K562 (cell line): ENCODE measurements around the gene MILR1. TPM values are rescaled to one million over a fixed set of nuclear protein-coding genes. Genes with fewer than 3 reads are reported as not detected.

ENCODE experiments used
- BDP1 ChIP-seq: IDR thresholded peaks from 3 replicates; pipeline ENCODE4 v1.6.1; 2011; ENCODE audit not compliant: insufficient read length, insufficient read depth
- BRCA1 ChIP-seq, 2 experiments: fragments of 450-650 bp in 1 of 2; sonication (generic) in 1 of 2; formaldehyde crosslinking in 1 of 2; IDR thresholded peaks; 2 replicates each; pipeline versions ENCODE4 v1.5.0 to v1.6.1; 2017 to 2020; ENCODE audit warnings: mild to moderate bottlenecking in 1 of 2, missing genetic modification reagents in 1 of 2
- FOXM1 ChIP-seq, 2 experiments: fragments of 450-650 bp in 1 of 2; sonication (generic) in 1 of 2; formaldehyde crosslinking in 1 of 2; IDR thresholded peaks; 2 replicates each; pipeline versions ENCODE4 v1.6.1 to v1.9.0; 2017 to 2022; ENCODE audit warnings: low read depth in 2 of 2, mild to moderate bottlenecking in 2 of 2, missing genetic modification reagents in 1 of 2, moderate library complexity in 1 of 2
- GATAD2A ChIP-seq: fragments of 450-650 bp; IDR thresholded peaks from 2 replicates; pipeline ENCODE4 v1.6.1; 2017
- KAT7 ChIP-seq: sonication (generic); formaldehyde crosslinking; IDR thresholded peaks from 2 replicates; pipeline ENCODE4 v1.8.0; 2022; ENCODE audit warnings: missing genetic modification reagents, mild to moderate bottlenecking, borderline replicate concordance
- NFRKB ChIP-seq: fragments of 450-650 bp; IDR thresholded peaks from 2 replicates; pipeline ENCODE4 v1.6.1; 2016; ENCODE audit warnings: low read depth
- NR2C1 ChIP-seq, 2 experiments: fragments of 450-650 bp; IDR thresholded peaks; 2 replicates each; pipeline ENCODE4 v1.6.1; 2017; ENCODE audit warnings: mild to moderate bottlenecking in 2 of 2, antibody characterized with exemption in 1 of 2, inconsistent platforms in 1 of 2, missing compliant biosample characterization in 1 of 2, missing genetic modification characterization in 1 of 2
- PHB2 ChIP-seq: fragments of 450-650 bp; IDR thresholded peaks from 2 replicates; pipeline ENCODE4 v1.6.1; 2017; ENCODE audit warnings: low read depth
- POLR2G ChIP-seq: fragments of 200-400 bp; formaldehyde crosslinking; IDR thresholded peaks from 2 replicates; pipeline ENCODE4 v1.6.1; 2017; ENCODE audit warnings: low read depth, mild to moderate bottlenecking, antibody characterized with exemption, low read length, moderate library complexity
- PURB ChIP-seq: sonication (generic); formaldehyde crosslinking; IDR thresholded peaks from 2 replicates; pipeline ENCODE4 v1.9.0; 2021; ENCODE audit warnings: low read depth, mild to moderate bottlenecking, missing genetic modification reagents
- SNRNP70 ChIP-seq: fragments of 200-400 bp; formaldehyde crosslinking; optimal IDR thresholded peaks from 2 replicates; pipeline ENCODE3; 2017; ENCODE audit warnings: low read depth, low read length
- XRCC5 ChIP-seq: fragments of 200-400 bp; formaldehyde crosslinking; IDR thresholded peaks from 2 replicates; pipeline ENCODE4 v1.6.1; 2017; ENCODE audit warnings: low read depth, mild to moderate bottlenecking, low read length
- ZNF140 ChIP-seq: fragments of 250-450 bp; sonication (Bioruptor Pico); IDR thresholded peaks from 2 replicates; pipeline ENCODE4 v1.8.0; 2021; ENCODE audit warnings: moderate library complexity, mild to moderate bottlenecking, inconsistent platforms
- ZNF212 ChIP-seq: fragments of 450-650 bp; formaldehyde crosslinking; IDR thresholded peaks from 2 replicates; pipeline ENCODE4 v1.4.0; 2020; ENCODE audit warnings: mild to moderate bottlenecking
- polyA plus RNA-seq, 8 experiments: library from polyadenylated mRNA; depleted of rRNA in 4 of 8; stranded (reverse) in 5 of 8; unstranded in 3 of 8; fragments of >200 nt; fragmentation: Nextera tagmentation in 2 of 8; fragmentation: Illumina TruSeq in 1 of 8; extraction: Ambion mirVana in 2 of 8; extraction: Trizol in 1 of 8; gene quantifications; 2 replicates each; pipeline versions ENCODE4 v1.2.1 to v1.2.3, GENCODE V29; 2011 to 2014; ENCODE audit warnings: inconsistent platforms in 1 of 8, missing spikeins in 1 of 8
- total RNA-seq, 7 experiments: library from RNA; depleted of rRNA in 6 of 7; stranded (reverse); fragments of >200 nt in 6 of 7; fragmentation: Illumina TruSeq in 2 of 7; extraction: Trizol in 2 of 7; gene quantifications; 2 replicates each; pipeline versions ENCODE4 v1.2.1 to v1.2.3, GENCODE V29; 2011 to 2021; ENCODE audit warnings: low replicate concordance in 1 of 7
- TF ChIP-seq, protein P1 (sequence below): fragments of 450-650 bp; IDR thresholded peaks from 2 replicates; pipeline ENCODE4 v1.6.1; 2016; ENCODE audit warnings: low read depth
- TF ChIP-seq, protein P2 (sequence below): fragments of 450-650 bp; formaldehyde crosslinking; IDR thresholded peaks from 2 replicates; pipeline ENCODE4 v1.4.0; 2022; ENCODE audit warnings: missing genetic modification characterization
- TF ChIP-seq, protein P3 (sequence below): fragments of 250-450 bp; sonication (Bioruptor Pico); IDR thresholded peaks from 2 replicates; pipeline ENCODE4 v1.8.0; 2021; ENCODE audit warnings: borderline replicate concordance, mild to moderate bottlenecking, moderate library complexity; ENCODE audit not compliant: poor library complexity, severe bottlenecking

Gene MILR1
- total and polyA plus RNA-seq, 9 of the 15 experiments (the other 6 are each of a cell fraction or from before 2014, with no cell fraction given): 3.8 to 14.1 (median 7.1) TPM

DNA sequence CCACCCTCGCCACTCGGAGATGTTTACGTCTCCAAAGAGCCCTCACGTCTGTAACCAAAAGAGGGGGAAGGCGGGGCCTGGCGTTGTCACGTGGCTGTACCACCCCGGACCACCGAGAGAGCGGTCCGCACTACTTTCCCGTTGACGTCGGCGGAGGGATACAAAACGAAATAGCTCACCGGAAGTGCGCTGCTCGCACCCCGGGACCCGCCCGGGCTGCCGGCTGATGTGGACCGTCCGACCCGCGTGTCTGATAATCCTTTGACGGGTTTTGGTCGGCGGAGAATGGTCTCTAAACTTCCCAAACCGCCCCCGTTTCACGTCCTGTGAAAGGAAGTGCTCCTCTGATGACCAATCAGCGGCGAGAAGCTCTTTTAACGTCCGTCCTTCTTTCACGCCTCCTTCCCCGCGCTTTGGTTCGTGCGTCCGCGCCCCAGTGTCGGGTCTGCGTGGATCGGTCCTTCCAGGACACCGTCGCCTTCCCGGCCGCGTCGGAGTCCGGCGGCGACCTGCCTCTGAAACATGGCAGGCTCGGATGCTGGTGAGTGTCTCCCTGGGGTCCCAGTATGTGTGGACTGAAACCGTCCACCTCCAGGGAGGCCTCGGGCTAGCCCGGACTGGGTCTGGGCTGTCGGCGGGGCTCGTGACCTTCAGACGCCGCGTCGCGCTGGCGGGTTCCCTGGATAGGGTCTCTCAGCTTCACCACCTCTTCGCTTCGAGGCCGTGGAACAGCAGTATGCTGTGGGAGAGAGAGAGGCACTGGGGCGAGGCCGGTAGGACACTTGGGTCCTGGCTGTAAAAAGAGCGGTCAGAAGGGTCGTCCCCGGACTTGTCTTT lies 57.9 kb downstream of the MILR1 start, which contains the start of gene CEP95 (continued):
- TF ChIP-seq, protein P1, sequence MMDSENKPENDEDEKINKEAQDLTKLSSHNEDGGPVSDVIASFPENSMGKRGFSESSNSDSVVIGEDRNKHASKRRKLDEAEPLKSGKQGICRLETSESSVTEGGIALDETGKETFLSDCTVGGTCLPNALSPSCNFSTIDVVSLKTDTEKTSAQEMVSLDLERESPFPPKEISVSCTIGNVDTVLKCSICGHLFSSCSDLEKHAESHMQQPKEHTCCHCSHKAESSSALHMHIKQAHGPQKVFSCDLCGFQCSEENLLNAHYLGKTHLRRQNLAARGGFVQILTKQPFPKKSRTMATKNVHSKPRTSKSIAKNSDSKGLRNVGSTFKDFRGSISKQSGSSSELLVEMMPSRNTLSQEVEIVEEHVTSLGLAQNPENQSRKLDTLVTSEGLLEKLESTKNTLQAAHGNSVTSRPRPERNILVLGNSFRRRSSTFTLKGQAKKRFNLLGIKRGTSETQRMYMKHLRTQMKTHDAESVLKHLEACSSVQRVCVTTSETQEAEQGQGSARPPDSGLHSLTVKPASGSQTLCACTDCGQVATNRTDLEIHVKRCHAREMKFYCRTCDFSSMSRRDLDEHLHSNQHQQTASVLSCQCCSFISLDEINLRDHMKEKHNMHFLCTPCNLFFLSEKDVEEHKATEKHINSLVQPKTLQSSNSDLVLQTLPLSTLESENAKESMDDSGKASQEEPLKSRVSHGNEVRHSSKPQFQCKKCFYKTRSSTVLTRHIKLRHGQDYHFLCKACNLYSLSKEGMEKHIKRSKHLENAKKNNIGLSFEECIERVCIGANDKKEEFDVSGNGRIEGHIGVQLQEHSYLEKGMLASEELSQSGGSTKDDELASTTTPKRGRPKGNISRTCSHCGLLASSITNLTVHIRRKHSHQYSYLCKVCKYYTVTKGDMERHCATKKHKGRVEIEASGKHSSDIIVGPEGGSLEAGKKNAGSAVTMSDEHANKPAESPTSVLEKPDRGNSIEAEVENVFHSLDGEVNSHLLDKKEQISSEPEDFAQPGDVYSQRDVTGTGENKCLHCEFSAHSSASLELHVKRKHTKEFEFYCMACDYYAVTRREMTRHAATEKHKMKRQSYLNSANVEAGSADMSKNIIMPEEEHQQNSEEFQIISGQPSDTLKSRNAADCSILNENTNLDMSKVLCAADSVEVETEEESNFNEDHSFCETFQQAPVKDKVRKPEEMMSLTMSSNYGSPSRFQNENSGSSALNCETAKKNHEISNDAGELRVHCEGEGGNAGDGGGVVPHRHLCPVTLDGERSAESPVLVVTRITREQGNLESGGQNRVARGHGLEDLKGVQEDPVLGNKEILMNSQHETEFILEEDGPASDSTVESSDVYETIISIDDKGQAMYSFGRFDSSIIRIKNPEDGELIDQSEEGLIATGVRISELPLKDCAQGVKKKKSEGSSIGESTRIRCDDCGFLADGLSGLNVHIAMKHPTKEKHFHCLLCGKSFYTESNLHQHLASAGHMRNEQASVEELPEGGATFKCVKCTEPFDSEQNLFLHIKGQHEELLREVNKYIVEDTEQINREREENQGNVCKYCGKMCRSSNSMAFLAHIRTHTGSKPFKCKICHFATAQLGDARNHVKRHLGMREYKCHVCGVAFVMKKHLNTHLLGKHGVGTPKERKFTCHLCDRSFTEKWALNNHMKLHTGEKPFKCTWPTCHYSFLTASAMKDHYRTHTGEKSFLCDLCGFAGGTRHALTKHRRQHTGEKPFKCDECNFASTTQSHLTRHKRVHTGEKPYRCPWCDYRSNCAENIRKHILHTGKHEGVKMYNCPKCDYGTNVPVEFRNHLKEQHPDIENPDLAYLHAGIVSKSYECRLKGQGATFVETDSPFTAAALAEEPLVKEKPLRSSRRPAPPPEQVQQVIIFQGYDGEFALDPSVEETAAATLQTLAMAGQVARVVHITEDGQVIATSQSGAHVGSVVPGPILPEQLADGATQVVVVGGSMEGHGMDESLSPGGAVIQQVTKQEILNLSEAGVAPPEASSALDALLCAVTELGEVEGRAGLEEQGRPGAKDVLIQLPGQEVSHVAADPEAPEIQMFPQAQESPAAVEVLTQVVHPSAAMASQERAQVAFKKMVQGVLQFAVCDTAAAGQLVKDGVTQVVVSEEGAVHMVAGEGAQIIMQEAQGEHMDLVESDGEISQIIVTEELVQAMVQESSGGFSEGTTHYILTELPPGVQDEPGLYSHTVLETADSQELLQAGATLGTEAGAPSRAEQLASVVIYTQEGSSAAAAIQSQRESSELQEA: peak; percentile 91
- TF ChIP-seq POLR2G (peak; percentile 87), PHB2 (no peak), BDP1 (no peak), BRCA1 (IDR thresholded peaks at IDR 0.05) (no peak), BRCA1 (CRISPR knock-in tag; IDR thresholded peaks at IDR 0.05) (no peak), NR2C1 (IDR thresholded peaks at IDR 0.05) (peak; percentile 39; the same call in 1 of the 2 replicates), NR2C1 (tag; IDR thresholded peaks at IDR 0.05) (no peak), SNRNP70 (no peak), XRCC5 (no peak), ZNF212 (no peak), GATAD2A (peak; percentile 20; the same call in 1 of the 2 replicates), ZNF140 (CRISPR knock-in tag) (no peak), KAT7 (CRISPR knock-in tag) (peak; percentile 70; the same call in 1 of the 2 replicates), PURB (CRISPR knock-in tag) (no peak), FOXM1 (IDR thresholded peaks at IDR 0.05; ENCODE audit: low read depth) (peak; percentile 45; the same call in 1 of the 2 replicates), FOXM1 (CRISPR knock-in tag; IDR thresholded peaks at IDR 0.05; ENCODE audit: low read depth) (no peak; the same call in 1 of the 2 replicates), NFRKB (peak; percentile 79)
- TF ChIP-seq, protein P2, sequence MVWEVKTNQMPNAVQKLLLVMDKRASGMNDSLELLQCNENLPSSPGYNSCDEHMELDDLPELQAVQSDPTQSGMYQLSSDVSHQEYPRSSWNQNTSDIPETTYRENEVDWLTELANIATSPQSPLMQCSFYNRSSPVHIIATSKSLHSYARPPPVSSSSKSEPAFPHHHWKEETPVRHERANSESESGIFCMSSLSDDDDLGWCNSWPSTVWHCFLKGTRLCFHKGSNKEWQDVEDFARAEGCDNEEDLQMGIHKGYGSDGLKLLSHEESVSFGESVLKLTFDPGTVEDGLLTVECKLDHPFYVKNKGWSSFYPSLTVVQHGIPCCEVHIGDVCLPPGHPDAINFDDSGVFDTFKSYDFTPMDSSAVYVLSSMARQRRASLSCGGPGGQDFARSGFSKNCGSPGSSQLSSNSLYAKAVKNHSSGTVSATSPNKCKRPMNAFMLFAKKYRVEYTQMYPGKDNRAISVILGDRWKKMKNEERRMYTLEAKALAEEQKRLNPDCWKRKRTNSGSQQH: no peak
- TF ChIP-seq, protein P3, sequence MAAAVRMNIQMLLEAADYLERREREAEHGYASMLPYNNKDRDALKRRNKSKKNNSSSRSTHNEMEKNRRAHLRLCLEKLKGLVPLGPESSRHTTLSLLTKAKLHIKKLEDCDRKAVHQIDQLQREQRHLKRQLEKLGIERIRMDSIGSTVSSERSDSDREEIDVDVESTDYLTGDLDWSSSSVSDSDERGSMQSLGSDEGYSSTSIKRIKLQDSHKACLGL (CRISPR knock-in tag): peak; percentile 23
